Activated T-cell treated with anti-CD3 and anti-CD28 coated beads, Interleukin-2, amount 50 U/mL, for 72 hours (primary cell): ENCODE measurements around the gene NBPF1. TPM values are rescaled to one million over a fixed set of nuclear protein-coding genes. Genes with fewer than 3 reads are reported as not detected.
"Not testable (repeated sequence)": the region's sequence is repeated elsewhere in the genome, so short reads cannot be mapped to it uniquely, and the experiment has no call there.

Source experiments
- ATAC-seq, 2 donors: fragments of 150-1000 bp; cut with Tn5 transposase; replicated peaks in 1 of 2; 2 replicates each; pipeline ENCODE4 v1.10.0; 2021; ENCODE audit warnings: moderate library complexity in 2 of 2, mild to moderate bottlenecking in 1 of 2
- DNase-seq, 2 donors: peaks; one replicate each; pipeline ENCODE4 v3.0.0; 2021 to 2022; ENCODE audit warnings: mixed read lengths in 1 of 2
- H3K27ac Mint-ChIP-seq: one replicate; pipeline ENCODE4 v1.8.0; 2022; ENCODE audit warnings: mild to moderate bottlenecking, moderate library complexity, mixed read lengths
- H3K27me3 Mint-ChIP-seq: one replicate; pipeline ENCODE4 v1.8.0; 2022; ENCODE audit warnings: low read depth, mixed read lengths
- H3K36me3 Mint-ChIP-seq, 2 donors: one replicate each; pipeline ENCODE4 v1.8.0; 2022; ENCODE audit warnings: mixed read lengths in 2 of 2, mild to moderate bottlenecking in 1 of 2; ENCODE audit not compliant: insufficient read depth in 2 of 2
- H3K4me1 Mint-ChIP-seq: one replicate; pipeline ENCODE4 v1.8.0; 2022; ENCODE audit warnings: low read depth, mixed read lengths
- H3K4me3 Mint-ChIP-seq, 2 donors: one replicate each; pipeline ENCODE4 v1.8.0; 2022; ENCODE audit warnings: mild to moderate bottlenecking in 2 of 2, mixed read lengths in 2 of 2, moderate library complexity in 2 of 2
- H3K9me3 Mint-ChIP-seq, 2 donors: one replicate each; pipeline ENCODE4 v1.8.0; 2022; ENCODE audit warnings: mixed read lengths in 2 of 2
- total RNA-seq, 2 donors: library from RNA; stranded (reverse); gene quantifications; one replicate each; pipeline ENCODE4 v1.2.3, GENCODE V29; 2022

NBPF1 gene
- total RNA-seq, 2 donors from 2014 or later = 14.7 to 17.6 TPM

DNA sequence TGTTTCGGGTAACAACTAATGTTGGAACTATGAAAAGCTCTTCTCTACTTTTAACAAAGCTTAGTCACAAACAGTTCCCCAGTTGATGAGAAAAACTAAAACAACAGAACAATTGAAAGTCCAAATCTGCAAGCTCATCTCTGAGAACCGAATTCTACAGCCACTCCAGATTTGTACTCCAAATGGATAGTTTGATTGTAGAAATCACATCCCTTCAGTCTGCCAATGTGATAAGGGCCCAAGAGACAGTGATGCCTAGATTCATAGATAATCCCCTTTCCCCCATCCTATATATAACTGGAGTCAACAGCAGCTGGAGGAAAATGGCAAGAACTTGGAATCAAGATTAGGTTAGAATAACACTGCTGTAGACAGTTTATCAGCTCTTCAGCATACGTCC lies 85.0 kb downstream of the NBPF1 start:
- not testable (repeated sequence) for H3K4me3 Mint-ChIP-seq, DNase-seq, H3K4me1 Mint-ChIP-seq, ATAC-seq, H3K36me3 Mint-ChIP-seq, H3K9me3 Mint-ChIP-seq, H3K27ac Mint-ChIP-seq
- H3K27me3 Mint-ChIP-seq = peaks cover 25% of the 10 kb centered on the region

- H3K27ac Mint-ChIP-seq, H3K4me3 Mint-ChIP-seq, H3K4me1 Mint-ChIP-seq, ATAC-seq, H3K9me3 Mint-ChIP-seq, DNase-seq, H3K36me3 Mint-ChIP-seq: not testable (repeated sequence)
- H3K27me3 Mint-ChIP-seq = peaks cover 14% of the 10 kb centered on the region
These were observed 87.6 kb downstream of the NBPF1 start for GRCh38 chr1:16525769-16526168.

DNA sequence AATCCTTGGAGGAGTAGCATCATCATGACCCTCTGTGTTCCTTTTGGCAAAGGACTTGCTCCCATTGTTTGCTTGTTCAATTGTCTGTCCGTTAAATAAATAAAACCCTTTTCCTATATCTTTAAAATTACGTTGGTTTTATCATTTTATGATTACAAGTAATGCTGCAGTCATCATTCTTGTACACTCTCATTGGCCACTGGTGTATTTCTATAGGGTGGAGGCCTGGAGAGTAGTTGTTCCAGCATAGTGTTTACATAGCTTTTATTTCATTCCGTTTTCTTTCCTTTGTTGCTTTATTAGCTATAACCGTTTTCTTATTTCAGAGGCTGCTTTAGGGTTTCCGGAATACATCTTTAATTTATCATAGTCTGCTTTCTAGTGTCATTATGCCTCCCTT lies 91.7 kb downstream of the NBPF1 start:
- H3K9me3 Mint-ChIP-seq, DNase-seq, H3K4me1 Mint-ChIP-seq, H3K36me3 Mint-ChIP-seq, H3K27ac Mint-ChIP-seq, H3K4me3 Mint-ChIP-seq, ATAC-seq: not testable (repeated sequence)
- H3K27me3 Mint-ChIP-seq = peaks cover 51% of the 10 kb centered on the region

DNA sequence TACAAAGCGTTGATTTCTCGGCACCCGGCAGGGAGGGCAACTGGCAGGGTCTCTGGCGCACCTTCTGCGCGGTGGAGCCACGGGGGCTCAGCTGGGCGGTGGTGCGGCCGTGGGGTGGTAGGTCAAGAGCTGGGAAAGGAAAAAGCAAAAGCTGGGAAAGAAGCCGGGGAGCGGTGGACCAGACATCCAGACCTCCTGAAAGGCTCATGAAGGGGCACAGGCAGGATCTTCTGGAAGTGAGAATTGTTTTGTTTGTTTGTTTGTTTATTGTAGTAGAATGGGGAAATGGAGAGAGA lies 92.1 kb downstream of the NBPF1 start:
- no peak overlapping the region for H3K27ac Mint-ChIP-seq
- H3K4me3 Mint-ChIP-seq = peak overlapping the region in 1 of 2 donors; percentile 32
- H3K9me3 Mint-ChIP-seq = no peaks in the 10 kb centered on the region
- no peaks in the 10 kb centered on the region for H3K36me3 Mint-ChIP-seq
- H3K4me1 Mint-ChIP-seq = no peaks in the 10 kb centered on the region
- no peak for DNase-seq
- no peak for ATAC-seq
- peaks cover 51% of the 10 kb centered on the region for H3K27me3 Mint-ChIP-seq

DNA sequence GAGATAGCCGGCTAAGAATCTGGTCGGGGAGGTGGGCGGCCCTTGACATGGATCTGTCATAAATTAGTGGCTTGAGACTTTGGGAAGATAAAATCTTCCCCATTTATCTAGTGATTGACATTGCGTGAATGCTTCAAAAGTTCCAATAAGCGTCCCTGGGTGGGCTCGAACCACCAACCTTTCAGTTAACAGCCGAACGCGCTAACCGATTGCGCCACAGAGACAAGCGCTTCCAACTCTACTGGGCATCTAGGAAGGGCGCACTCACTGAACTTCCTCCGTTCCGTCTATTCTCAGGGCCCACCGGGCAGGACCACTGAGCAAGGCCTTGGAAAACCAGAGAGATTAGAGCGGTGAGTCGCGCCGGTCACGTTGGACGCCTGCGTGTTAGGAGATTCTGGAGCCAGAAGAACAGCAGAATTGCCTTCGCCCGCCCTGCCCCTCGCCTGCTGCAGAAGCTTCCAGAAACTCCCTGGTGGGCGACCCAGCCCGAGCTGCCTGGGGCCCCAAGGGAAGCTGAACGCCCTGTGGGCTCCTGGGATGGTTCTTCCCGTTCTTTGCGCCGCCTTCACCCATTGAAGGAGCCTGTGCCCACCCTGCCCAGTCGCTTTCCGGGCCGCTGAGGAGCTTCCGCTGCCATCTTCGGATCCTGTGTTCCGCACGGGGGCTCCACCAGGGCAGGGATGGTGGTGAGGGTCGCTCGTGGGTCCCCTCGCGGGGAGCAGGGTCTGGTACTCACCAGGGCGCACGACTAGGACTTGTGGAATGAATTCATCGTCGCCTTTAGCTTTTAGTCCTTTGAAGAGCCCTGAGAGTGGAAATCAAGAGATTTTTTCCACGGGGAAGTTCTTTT lies 92.7 kb downstream of the NBPF1 start:
- peaks cover 46% of the 10 kb centered on the region for H3K27me3 Mint-ChIP-seq
- H3K27ac Mint-ChIP-seq, ATAC-seq: not testable (repeated sequence)

DNA sequence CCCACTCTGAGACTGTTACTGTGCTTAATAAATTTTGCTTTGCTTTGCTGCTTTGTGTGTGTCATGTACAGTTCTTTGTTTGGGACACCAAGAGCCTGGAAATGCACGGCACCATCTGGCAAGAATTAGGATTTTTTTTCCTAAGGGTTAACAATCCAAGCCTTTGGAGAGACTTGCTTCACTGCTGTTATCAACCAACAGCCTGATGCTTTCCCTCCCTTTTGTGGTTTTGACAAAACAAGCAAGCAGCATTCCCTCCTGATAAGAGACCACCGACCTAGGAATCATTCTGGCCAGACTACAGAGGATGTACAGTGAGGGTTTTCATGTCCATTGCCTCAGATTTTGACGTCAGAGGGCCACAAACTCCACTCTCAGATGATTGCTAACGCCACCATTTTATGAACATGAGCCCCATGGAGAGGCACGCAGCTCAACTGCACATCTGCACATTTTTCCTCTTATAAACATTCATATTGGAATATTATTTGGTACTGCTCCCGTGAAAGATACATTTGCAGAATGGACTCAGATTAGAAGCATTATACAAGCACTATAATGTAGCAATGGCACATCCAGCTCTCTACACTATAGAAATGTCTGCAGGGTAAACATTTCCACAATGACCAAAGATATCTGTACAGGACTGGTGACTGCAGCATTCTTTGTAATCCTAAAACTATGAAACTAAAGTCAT lies 94.0 kb downstream of the NBPF1 start:
- H3K4me3 Mint-ChIP-seq, DNase-seq, H3K36me3 Mint-ChIP-seq, H3K27ac Mint-ChIP-seq, H3K4me1 Mint-ChIP-seq, H3K9me3 Mint-ChIP-seq, ATAC-seq: not testable (repeated sequence)
- H3K27me3 Mint-ChIP-seq = peaks cover 40% of the 10 kb centered on the region

More for the DNA sequence above, 92.7 kb downstream of the NBPF1 start:
- not testable (repeated sequence) for H3K9me3 Mint-ChIP-seq, H3K36me3 Mint-ChIP-seq, DNase-seq, H3K4me1 Mint-ChIP-seq
- H3K4me3 Mint-ChIP-seq = peak overlapping the region; percentile 32 to 41

DNA sequence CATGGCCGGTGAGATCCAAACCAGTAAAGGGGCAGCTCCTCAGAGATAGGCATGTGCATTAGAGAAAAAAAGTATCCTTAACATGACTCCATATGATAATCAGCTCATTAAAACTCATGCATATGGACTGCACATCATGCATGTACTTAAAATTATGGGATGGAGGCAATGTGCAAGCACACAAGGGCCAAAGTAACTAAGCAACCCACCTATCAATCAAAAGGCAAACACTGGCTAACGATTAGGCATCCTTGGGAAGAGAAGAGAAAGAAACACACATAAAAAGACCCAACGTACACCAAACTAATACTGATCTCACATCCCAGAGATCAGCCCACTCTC lies 94.5 kb downstream of the NBPF1 start:
- H3K27me3 Mint-ChIP-seq = peaks cover 40% of the 10 kb centered on the region
- DNase-seq, ATAC-seq, H3K36me3 Mint-ChIP-seq, H3K27ac Mint-ChIP-seq, H3K4me1 Mint-ChIP-seq, H3K4me3 Mint-ChIP-seq, H3K9me3 Mint-ChIP-seq: not testable (repeated sequence)

- ATAC-seq, H3K4me1 Mint-ChIP-seq, H3K36me3 Mint-ChIP-seq, H3K4me3 Mint-ChIP-seq, H3K9me3 Mint-ChIP-seq, DNase-seq, H3K27ac Mint-ChIP-seq: not testable (repeated sequence)
- H3K27me3 Mint-ChIP-seq = peaks cover 40% of the 10 kb centered on the region
These were observed 96.5 kb downstream of the NBPF1 start for GRCh38 chr1:16516694-16517410.

GRCh38 chr1:16514107-16515055 lies 99.0 kb downstream of the NBPF1 start, which contains the start of gene RNU1-1:
Gene RNU1-1 (minus strand): TSS chr1:16514285.
- not testable (repeated sequence) for H3K36me3 Mint-ChIP-seq, H3K27ac Mint-ChIP-seq, H3K4me3 Mint-ChIP-seq, H3K9me3 Mint-ChIP-seq, H3K4me1 Mint-ChIP-seq
- DNase-seq (peak; percentile 72 to 77), ATAC-seq (peak; percentile 33 to 48)
- H3K27me3 Mint-ChIP-seq = peaks cover 24% of the 10 kb centered on the region

DNA sequence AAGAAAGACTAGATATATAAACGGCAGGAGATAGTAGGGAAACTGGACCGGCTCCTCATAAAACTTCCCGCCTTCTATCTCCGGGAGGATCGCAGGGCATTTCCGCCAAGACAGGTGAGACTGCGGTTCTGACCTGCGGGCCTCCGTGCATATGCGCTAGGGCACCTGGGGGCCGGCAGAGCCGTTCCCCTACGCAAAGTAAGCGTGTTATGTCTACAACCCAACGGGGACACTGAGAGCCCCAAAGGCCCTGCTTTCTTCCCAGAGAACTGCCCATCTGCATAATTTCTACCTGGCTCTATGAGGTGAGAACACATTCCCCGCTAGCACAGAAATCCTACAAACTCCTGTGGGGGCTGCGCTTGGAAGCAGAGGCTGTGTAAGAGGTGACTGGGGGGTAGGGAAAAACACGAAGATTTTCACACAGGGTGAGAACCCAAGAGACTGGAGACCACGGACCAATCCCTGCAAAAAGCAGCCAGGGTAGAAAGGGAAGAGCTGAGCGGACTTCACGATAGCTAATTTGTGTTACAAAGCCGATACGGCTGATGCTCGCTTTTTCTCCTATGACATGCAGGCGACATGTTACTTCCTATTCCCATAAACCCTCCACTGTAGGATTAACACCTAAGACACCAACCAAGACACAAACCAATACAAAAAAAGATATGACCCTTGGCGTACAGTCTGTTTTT lies 99.8 kb downstream of the NBPF1 start:
- ATAC-seq (peak; percentile 93 to 97), DNase-seq (peak; percentile 88 to 89)
- H3K27ac Mint-ChIP-seq, H3K9me3 Mint-ChIP-seq, H3K36me3 Mint-ChIP-seq, H3K4me1 Mint-ChIP-seq, H3K4me3 Mint-ChIP-seq: not testable (repeated sequence)
- H3K27me3 Mint-ChIP-seq = peaks cover 15% of the 10 kb centered on the region

DNA sequence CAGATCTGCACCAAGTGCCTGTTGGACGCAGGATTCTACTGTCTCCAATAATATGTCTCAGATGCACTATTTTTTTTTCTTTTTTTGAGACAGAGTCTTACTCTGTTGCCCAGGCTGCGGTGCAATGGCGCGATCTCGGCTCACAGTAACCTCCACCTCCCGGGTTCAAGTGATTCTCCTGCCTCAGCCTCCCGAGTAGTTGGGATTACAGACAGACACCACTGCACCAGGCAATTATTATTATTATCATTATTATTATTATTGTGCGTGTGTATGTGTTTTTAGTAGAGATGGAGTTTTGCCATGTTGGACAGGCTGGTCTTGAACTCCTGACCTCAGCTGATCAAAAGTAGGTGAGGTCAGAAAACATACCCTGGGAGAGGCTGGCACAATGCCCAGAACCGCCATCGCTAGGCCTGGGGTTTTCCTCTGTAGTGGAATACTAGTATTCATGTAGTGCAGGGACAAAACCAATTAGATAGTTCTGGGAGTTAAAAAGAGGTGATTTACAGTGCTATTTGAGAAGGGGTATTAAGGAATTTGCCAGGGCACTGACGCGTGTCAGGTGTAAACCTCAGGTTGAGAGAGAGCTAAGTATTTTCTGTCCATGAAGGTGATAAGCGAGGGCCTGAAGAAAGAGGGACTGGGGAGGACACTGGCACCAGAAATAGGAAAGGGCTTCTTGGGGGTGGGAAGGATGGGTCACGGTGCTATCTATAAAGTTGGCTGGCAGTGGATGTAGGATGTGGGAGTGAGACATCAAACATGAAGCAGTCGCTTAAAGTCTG lies 100.5 kb downstream of the NBPF1 start:
- peak; percentile 53 to 67 for DNase-seq
- not testable (repeated sequence) for H3K27me3 Mint-ChIP-seq, H3K27ac Mint-ChIP-seq, H3K36me3 Mint-ChIP-seq, H3K4me3 Mint-ChIP-seq, H3K9me3 Mint-ChIP-seq, H3K4me1 Mint-ChIP-seq
- ATAC-seq = peak; percentile 29 to 66
